DND-41 (cell line): ENCODE results near the gene ITGA11.

ENCODE experiments used
- ATAC-seq: fragments of 200-7000 bp; cut with Tn5 transposase; 3 replicates; pipeline ENCODE4 v1.9.1; 2021; ENCODE audit warnings: low read depth; ENCODE audit not compliant: insufficient read depth
- DNase-seq: peaks from one replicate; pipeline ENCODE4 v3.0.0-alpha.2; 2020
- H2AFZ ChIP-seq: 2 replicates; pipeline ENCODE4 v1.6.0; 2012; ENCODE audit warnings: low read depth, low read length
- H3K27ac ChIP-seq: 2 replicates; pipeline ENCODE4 v1.5.1; 2012; ENCODE audit warnings: low read length, inconsistent platforms
- H3K27me3 ChIP-seq: fragments of 200-600 bp; sonication (generic); 2 replicates; pipeline ENCODE4 v1.6.0; 2012; ENCODE audit warnings: low read length, mild to moderate bottlenecking, inconsistent platforms; ENCODE audit not compliant: insufficient read depth, poor library complexity
- H3K36me3 ChIP-seq: 2 replicates; pipeline ENCODE4 v1.5.1; 2012; ENCODE audit warnings: low read length, inconsistent platforms; ENCODE audit not compliant: insufficient read depth
- H3K4me1 ChIP-seq: 2 replicates; pipeline ENCODE4 v1.5.1; 2012; ENCODE audit warnings: mild to moderate bottlenecking, low read length; ENCODE audit not compliant: insufficient read depth
- H3K4me2 ChIP-seq: 2 replicates; pipeline ENCODE4 v1.6.0; 2012; ENCODE audit warnings: mild to moderate bottlenecking, moderate library complexity, low read length, inconsistent platforms; ENCODE audit not compliant: insufficient read depth
- H3K4me3 ChIP-seq, 2 experiments: fragments of 200-600 bp in 1 of 2; shearing (Covaris generic) in 1 of 2; 2 replicates each; pipeline ENCODE4 v1.5.1; 2012 to 2016; ENCODE audit warnings: inconsistent platforms in 2 of 2, low read length in 2 of 2, mild to moderate bottlenecking in 2 of 2, low read depth in 1 of 2, moderate library complexity in 1 of 2
- H3K79me2 ChIP-seq: 2 replicates; pipeline ENCODE4 v1.6.0; 2012; ENCODE audit warnings: low read length, inconsistent platforms; ENCODE audit not compliant: insufficient read depth
- H3K9ac ChIP-seq: 2 replicates; pipeline ENCODE4 v1.6.0; 2012; ENCODE audit warnings: low read depth, mild to moderate bottlenecking, inconsistent platforms, low read length, moderate library complexity
- H3K9me3 ChIP-seq: 2 replicates; pipeline ENCODE4 v1.5.1; 2012; ENCODE audit warnings: low read length, moderate library complexity, mild to moderate bottlenecking, inconsistent platforms; ENCODE audit not compliant: insufficient read depth, severe bottlenecking
- H4K20me1 ChIP-seq: 2 replicates; pipeline ENCODE4 v1.6.0; 2012; ENCODE audit warnings: low read length; ENCODE audit not compliant: insufficient read depth
- CTCF ChIP-seq: IDR thresholded peaks from 2 replicates; pipeline ENCODE4 v1.5.1; 2012; ENCODE audit warnings: borderline replicate concordance, low read length, moderate library complexity, mild to moderate bottlenecking; ENCODE audit not compliant: poor library complexity, severe bottlenecking; ENCODE audit errors: extremely low read depth
- EZH2 ChIP-seq: IDR thresholded peaks from 3 replicates; pipeline ENCODE4 v1.6.1; 2012; ENCODE audit warnings: borderline replicate concordance, low read depth, mild to moderate bottlenecking, moderate library complexity, low read length, inconsistent platforms; ENCODE audit not compliant: severe bottlenecking

The ITGA11 gene

DNA sequence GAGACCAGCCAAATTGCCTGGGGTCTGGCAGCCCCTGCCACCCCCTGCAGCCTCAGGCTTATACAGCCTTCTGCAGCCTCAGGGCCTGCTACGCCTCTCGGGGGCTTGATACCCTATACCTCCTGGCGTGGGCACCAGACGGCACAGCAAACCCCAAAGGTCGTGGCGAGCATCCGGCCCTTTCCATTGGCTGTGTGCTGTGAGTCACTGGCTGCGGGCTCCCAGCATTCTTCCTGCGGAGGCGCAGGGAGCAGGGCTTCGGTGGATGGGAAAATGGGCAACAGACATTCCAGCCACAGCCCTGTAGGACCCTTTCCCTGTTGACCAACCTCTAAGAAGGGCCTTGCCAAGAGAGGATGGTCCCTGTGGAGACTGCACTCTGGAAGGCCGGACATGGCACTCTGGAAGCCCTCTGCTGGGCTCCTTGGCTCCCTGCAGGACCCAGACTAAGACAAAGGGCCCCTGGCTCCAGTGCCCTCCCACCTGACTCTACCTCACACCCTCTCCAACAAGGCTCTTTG, 59.6 kb downstream of the ITGA11 start:
- no peak overlapping the region for H3K4me3 ChIP-seq
- DNase-seq (no peak), ATAC-seq (no peak)
- no peak overlapping the region for H3K9ac ChIP-seq
- H2AFZ ChIP-seq, result no peak overlapping the region
- no peaks in the 10 kb centered on the region for H3K36me3 ChIP-seq
- H3K79me2 ChIP-seq, result no peaks in the 10 kb centered on the region
- no peaks in the 10 kb centered on the region for H3K9me3 ChIP-seq
- H3K27ac ChIP-seq, result no peak overlapping the region
- no peaks in the 10 kb centered on the region for H3K4me1 ChIP-seq
- TF ChIP-seq EZH2 (no peak), CTCF (peak; percentile 6)
- no peaks in the 10 kb centered on the region for H3K27me3 ChIP-seq
- H3K4me2 ChIP-seq, result no peak overlapping the region
- H4K20me1 ChIP-seq, result no peaks in the 10 kb centered on the region

GRCh38 chr15:68371851-68372250, 60.1 kb downstream of the ITGA11 start:
- no peaks in the 10 kb centered on the region for H3K4me1 ChIP-seq
- DNase-seq, result no peak
- H3K9ac ChIP-seq, result no peak overlapping the region
- no peak for TF ChIP-seq CTCF
- TF ChIP-seq EZH2, result no peak
- H4K20me1 ChIP-seq, result no peaks in the 10 kb centered on the region
- H3K79me2 ChIP-seq, result no peaks in the 10 kb centered on the region
- no peaks in the 10 kb centered on the region for H3K9me3 ChIP-seq
- H3K4me3 ChIP-seq, result no peak overlapping the region
- H3K27me3 ChIP-seq, result no peaks in the 10 kb centered on the region
- no peak overlapping the region for H3K27ac ChIP-seq
- H2AFZ ChIP-seq, result no peak overlapping the region
- no peak overlapping the region for H3K4me2 ChIP-seq
- ATAC-seq, result no peak
- H3K36me3 ChIP-seq, result no peaks in the 10 kb centered on the region

GRCh38 chr15:68371160-68371559, 60.8 kb downstream of the ITGA11 start:
- Histone ChIP-seq H3K4me2 (no peak overlapping the region), H3K27ac (no peak overlapping the region), H3K4me3 (no peak overlapping the region), H3K9ac (no peak overlapping the region), H3K27me3 (no peaks in the 10 kb centered on the region), H3K9me3 (no peaks in the 10 kb centered on the region), H4K20me1 (no peaks in the 10 kb centered on the region), H2AFZ (no peak overlapping the region), H3K4me1 (no peaks in the 10 kb centered on the region), H3K79me2 (no peaks in the 10 kb centered on the region), H3K36me3 (no peaks in the 10 kb centered on the region)
- no peak for TF ChIP-seq EZH2
- no peak for TF ChIP-seq CTCF
- no peak for DNase-seq
- ATAC-seq, result no peak

DNA sequence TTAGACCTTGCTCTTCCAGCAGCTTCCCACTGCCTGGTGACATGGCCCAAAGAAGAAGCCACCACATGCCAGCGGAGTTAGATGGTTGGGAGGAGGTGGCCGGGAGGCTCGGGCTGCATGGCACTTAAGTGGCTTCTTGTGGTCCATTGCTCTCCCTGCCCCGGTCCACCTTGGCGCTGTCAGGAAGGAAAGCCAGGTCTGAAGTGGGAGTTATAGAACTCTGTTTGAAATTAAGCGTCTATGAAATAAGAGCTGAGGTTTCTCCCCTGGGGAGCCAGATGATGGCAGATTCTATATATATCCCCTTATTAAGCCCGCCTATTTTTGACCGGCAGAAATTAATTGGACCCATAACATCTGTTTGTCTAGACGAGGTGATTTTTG, 61.2 kb downstream of the ITGA11 start:
- Histone ChIP-seq H3K9ac (no peak overlapping the region), H3K27me3 (no peaks in the 10 kb centered on the region), H3K36me3 (no peaks in the 10 kb centered on the region), H3K4me3 (no peak overlapping the region), H3K27ac (no peak overlapping the region), H3K79me2 (no peaks in the 10 kb centered on the region), H3K9me3 (no peaks in the 10 kb centered on the region), H3K4me2 (no peak overlapping the region), H2AFZ (no peak overlapping the region), H3K4me1 (no peaks in the 10 kb centered on the region), H4K20me1 (no peaks in the 10 kb centered on the region)
- ATAC-seq (no peak), DNase-seq (no peak)
- no peak for TF ChIP-seq EZH2
